Right lobe of liver (tissue), 6 donors: ENCODE data around the gene ARSD. TPM values are rescaled to one million over a fixed set of nuclear protein-coding genes. Genes with fewer than 3 reads are reported as not detected.
A peak's percentile ranks its signal among the peaks of the same experiment; 100 is the strongest.
"Not testable (repeated sequence)": the region's sequence is repeated elsewhere in the genome, so short reads cannot be mapped to it uniquely, and the experiment has no call there.

Source experiments
- ATAC-seq, 4 donors: fragments of 200-7000 bp; cut with Tn5 transposase; one replicate each; pipeline ENCODE4 v1.9.1; 2020; ENCODE audit warnings: mild to moderate bottlenecking in 4 of 4, moderate library complexity in 4 of 4
- DNase-seq, 3 donors: peaks; one replicate each; pipeline ENCODE4 v3.0.0-alpha.2; 2020
- H3K27ac ChIP-seq, 3 donors: fragments of 200-600 bp; one replicate each; pipeline ENCODE4 v1.8.0; 2022
- H3K27me3 ChIP-seq, 2 donors: fragments of 200-600 bp; one replicate each; pipeline ENCODE4 v1.8.0; 2022
- H3K36me3 ChIP-seq, 4 donors: fragments of 200-600 bp; sonication (generic) in 1 of 4; one replicate each; pipeline versions ENCODE4 v1.5.1 to v1.8.0; 2017 to 2022; ENCODE audit warnings: control low read depth in 1 of 4
- H3K4me1 ChIP-seq, 4 donors: fragments of 200-600 bp; sonication (generic) in 1 of 4; one replicate each; pipeline versions ENCODE4 v1.5.1 to v1.8.0; 2017 to 2022; ENCODE audit warnings: control low read depth in 1 of 4
- H3K4me3 ChIP-seq, 3 donors: fragments of 200-600 bp; one replicate each; pipeline ENCODE4 v1.8.0; 2022
- H3K9me3 ChIP-seq, 4 donors: fragments of 200-600 bp; sonication (generic) in 1 of 4; one replicate each; pipeline versions ENCODE4 v1.5.1 to v1.8.0; 2017 to 2022; ENCODE audit warnings: control low read depth in 1 of 4
- POLR2A ChIP-seq: fragments of 450-650 bp; IDR thresholded peaks from one replicate; pipeline ENCODE4 v1.6.1; 2017; ENCODE audit warnings: antibody characterized with exemption, mild to moderate bottlenecking
- WGBS: methylation state at CpG from one replicate; pipeline ENCODE4 v1.1.6; 2018; ENCODE audit warnings: low coverage, low lambda C conversion rate; ENCODE audit not compliant: insufficient coverage; ENCODE audit errors: missing lambda C conversion rate; 5-methylcytosine and 5-hydroxymethylcytosine counted together
- intact Hi-C, 2 donors: fragments of 100-400 bp; cut with DNase I; formaldehyde crosslinking; loops; one replicate each; pipeline versions ENCODE4 v1.11.2 to v1.14.1; 2022
- total RNA-seq, 6 experiments: library from RNA; depleted of rRNA in 2 of 6; stranded (reverse); fragments of >200 nt in 2 of 6; fragmentation: NEBNext Ultra II Directional in 3 of 6; extraction: Animal tissue kit (Norgen Biotek cat#: 25700) in 3 of 6; gene quantifications; one replicate each; pipeline versions ENCODE4 v1.1.0 to v1.2.4, GENCODE V29; 2016 to 2023
- TF ChIP-seq, protein P1 (sequence below), 4 donors: fragments of 200-600 bp in 3 of 4; fragments of 450-650 bp in 1 of 4; IDR thresholded peaks; one replicate each; pipeline versions ENCODE4 v1.5.1 to v1.8.0; 2016 to 2022; ENCODE audit warnings: antibody characterized with exemption in 4 of 4, mild to moderate bottlenecking in 2 of 4
- donor health status: DM: no; HTN: yes; CAD: no.
- donor health status: DM: no; HTN: no; CAD: no.
- donor health status: DM: no; HTN: no; CAD: no.
- donor health status: DM: no; HTN: yes; CAD: no.
- donor health status: DM: no; HTN: yes; CAD: no.

Gene ARSD
- total RNA-seq, 6 experiments from 2014 or later = 26.2 to 76.0 (median 34.2) TPM

DNA sequence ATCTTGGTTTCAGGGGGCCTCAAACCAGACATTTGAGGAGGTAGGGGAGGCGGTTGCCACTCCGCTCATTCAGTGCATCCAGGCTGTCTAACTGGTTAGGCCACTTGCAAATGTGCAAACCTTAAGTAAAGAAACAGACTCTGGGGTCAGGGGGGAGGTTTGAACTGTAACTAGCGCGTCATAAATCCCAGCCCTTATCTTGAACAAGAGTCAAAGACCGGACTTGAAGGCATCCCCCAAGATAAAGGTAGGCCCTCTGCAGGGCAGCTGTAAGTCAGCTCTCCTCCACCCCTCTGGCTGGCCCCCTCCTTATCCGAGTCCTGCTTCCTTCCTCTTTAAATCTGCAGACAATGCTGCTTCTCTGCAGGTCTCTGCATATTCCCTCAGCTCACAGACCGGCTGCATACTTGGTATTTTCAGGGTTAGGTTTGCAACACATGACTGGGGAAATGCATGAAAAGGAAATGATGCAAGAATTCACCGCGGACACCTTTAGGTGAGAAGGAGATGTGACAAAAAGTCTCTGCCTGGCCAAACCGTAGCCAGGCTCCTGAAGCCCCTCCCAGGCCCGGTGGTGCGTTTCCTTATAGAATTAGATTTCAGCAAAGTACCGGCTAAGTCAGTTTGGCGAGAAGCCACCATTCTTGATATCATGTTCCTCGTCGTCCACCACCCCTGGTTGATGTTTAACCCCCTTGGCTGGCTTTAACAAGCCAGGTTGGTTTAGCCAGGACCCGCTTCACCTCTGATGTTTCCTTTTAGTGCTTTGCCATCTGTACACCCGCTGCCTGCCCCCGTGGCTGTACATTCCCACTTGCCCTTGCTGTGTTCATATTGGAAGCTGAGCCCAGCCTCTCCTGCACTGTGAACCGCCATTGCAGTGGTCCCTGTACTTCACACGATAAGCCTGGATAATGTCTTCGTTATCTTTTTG lies 31.2 kb downstream of the ARSD start:
- peak overlapping the region; percentile 68 to 89 (median 71) for H3K27ac ChIP-seq
- TF ChIP-seq POLR2A = peak; percentile 58
- H3K9me3 ChIP-seq, H3K36me3 ChIP-seq, H3K27me3 ChIP-seq, intact Hi-C loops: not testable (repeated sequence)
- peak overlapping the region; percentile 8 to 32 (median 30) for H3K4me3 ChIP-seq
- peak; percentile 78 to 91 (median 86) for ATAC-seq
- H3K4me1 ChIP-seq = peaks cover 0 to 27% (median 7%) of the 10 kb centered on the region in 4 donors
- peak; percentile 67 to 89 (median 81) for DNase-seq
- 5% methylated on average over 13 of the region's 22 CpGs for WGBS

DNA sequence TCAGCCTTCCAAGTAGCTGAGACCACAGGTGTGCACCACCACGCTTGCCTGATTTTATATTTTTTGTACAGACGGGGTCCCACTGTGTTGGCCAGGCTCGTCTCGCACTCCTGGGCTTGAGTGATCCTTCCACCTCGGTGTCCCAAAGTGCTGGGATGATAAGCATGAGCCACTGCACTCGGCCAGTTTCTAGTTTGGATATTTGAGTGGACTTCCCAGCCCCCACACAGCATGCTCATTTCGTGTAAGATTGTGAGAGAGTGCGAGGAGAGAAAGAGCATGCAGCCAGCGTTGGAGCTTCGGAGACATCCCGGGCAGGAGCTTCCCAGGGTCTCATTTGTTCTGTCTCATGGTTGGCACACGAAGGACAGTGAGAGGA lies 31.8 kb downstream of the ARSD start:
- Histone ChIP-seq H3K4me3 (peak overlapping the region in 1 of 3 donors; percentile 30), H3K27me3 (no peaks in the 10 kb centered on the region), H3K4me1 (peaks cover 0 to 27% (median 7%) of the 10 kb centered on the region in 4 donors), H3K9me3 (no peaks in the 10 kb centered on the region), H3K36me3 (no peaks in the 10 kb centered on the region), H3K27ac (peak overlapping the region; percentile 61 to 89 (median 71))
- no peak for TF ChIP-seq POLR2A
- intact Hi-C loops = no loop called here
- ATAC-seq (peak; percentile 1 to 14 (median 6)), DNase-seq (peak in 1 of 3 donors; percentile 44)
- WGBS = 61% methylated on average over 12 of the region's 12 CpGs

DNA sequence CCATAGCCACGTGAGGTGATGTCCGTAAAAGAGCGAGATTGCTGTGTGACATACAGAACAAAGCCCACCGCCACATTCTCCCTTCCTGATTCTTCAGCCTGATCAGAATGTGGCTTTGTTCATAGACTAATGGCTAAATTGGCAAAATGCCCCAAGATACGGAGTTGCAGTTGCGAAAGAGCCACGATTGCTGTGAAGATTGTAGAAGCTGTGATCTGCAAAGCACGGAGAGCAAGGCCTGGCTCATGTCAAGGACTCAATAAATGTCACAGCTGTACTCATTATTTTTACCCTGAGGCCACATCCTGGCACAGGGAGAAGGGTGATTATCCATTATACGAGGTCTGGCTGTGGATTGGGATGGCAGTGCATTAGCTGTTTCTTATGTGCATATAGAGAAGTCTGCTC lies 34.2 kb downstream of the ARSD start:
- 43% methylated on average over 9 of the region's 9 CpGs for WGBS
- Histone ChIP-seq H3K4me3 (no peak overlapping the region), H3K4me1 (peaks cover 0 to 34% (median 7%) of the 10 kb centered on the region in 4 donors), H3K27ac (no peak overlapping the region), H3K9me3 (no peaks in the 10 kb centered on the region), H3K36me3 (no peaks in the 10 kb centered on the region), H3K27me3 (no peaks in the 10 kb centered on the region)
- ATAC-seq = no peak
- DNase-seq = no peak
- TF ChIP-seq POLR2A = no peak
- TF ChIP-seq, protein P1, sequence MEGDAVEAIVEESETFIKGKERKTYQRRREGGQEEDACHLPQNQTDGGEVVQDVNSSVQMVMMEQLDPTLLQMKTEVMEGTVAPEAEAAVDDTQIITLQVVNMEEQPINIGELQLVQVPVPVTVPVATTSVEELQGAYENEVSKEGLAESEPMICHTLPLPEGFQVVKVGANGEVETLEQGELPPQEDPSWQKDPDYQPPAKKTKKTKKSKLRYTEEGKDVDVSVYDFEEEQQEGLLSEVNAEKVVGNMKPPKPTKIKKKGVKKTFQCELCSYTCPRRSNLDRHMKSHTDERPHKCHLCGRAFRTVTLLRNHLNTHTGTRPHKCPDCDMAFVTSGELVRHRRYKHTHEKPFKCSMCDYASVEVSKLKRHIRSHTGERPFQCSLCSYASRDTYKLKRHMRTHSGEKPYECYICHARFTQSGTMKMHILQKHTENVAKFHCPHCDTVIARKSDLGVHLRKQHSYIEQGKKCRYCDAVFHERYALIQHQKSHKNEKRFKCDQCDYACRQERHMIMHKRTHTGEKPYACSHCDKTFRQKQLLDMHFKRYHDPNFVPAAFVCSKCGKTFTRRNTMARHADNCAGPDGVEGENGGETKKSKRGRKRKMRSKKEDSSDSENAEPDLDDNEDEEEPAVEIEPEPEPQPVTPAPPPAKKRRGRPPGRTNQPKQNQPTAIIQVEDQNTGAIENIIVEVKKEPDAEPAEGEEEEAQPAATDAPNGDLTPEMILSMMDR (IDR thresholded peaks at IDR 0.05) = no peak
- intact Hi-C loops = no loop called here

DNA sequence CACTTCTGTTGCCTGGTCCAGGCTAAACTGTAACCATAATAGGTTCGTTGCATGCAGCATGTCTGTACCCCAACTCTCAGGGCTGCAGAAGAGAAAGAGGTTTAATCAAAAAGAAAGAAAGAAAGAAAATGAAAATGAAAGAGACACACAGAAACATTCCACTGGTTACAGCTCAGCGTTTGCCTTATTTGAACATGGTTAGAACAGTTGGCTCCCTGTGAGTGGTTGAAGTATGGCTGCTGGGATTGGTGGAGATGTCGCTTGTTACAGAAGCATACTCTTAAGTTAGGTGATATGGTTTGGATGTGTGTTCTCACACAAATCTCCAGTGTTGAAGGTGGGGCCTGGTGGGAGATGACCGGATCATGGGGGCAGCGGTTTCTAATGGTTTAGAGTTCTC lies 36.3 kb downstream of the ARSD start:
- H3K36me3 ChIP-seq = no peaks in the 10 kb centered on the region
- H3K27ac ChIP-seq = no peak overlapping the region
- no peaks in the 10 kb centered on the region for H3K9me3 ChIP-seq
- H3K4me3 ChIP-seq = no peak overlapping the region
- intact Hi-C loops = no loop called here
- TF ChIP-seq, protein P1 (IDR thresholded peaks at IDR 0.05) = no peak
- no peak for TF ChIP-seq POLR2A
- DNase-seq (no peak), ATAC-seq (no peak)
- no peaks in the 10 kb centered on the region for H3K27me3 ChIP-seq
- H3K4me1 ChIP-seq = peaks cover 0 to 35% (median 5%) of the 10 kb centered on the region in 4 donors
- 73% methylated on average over 4 of the region's 5 CpGs for WGBS

DNA sequence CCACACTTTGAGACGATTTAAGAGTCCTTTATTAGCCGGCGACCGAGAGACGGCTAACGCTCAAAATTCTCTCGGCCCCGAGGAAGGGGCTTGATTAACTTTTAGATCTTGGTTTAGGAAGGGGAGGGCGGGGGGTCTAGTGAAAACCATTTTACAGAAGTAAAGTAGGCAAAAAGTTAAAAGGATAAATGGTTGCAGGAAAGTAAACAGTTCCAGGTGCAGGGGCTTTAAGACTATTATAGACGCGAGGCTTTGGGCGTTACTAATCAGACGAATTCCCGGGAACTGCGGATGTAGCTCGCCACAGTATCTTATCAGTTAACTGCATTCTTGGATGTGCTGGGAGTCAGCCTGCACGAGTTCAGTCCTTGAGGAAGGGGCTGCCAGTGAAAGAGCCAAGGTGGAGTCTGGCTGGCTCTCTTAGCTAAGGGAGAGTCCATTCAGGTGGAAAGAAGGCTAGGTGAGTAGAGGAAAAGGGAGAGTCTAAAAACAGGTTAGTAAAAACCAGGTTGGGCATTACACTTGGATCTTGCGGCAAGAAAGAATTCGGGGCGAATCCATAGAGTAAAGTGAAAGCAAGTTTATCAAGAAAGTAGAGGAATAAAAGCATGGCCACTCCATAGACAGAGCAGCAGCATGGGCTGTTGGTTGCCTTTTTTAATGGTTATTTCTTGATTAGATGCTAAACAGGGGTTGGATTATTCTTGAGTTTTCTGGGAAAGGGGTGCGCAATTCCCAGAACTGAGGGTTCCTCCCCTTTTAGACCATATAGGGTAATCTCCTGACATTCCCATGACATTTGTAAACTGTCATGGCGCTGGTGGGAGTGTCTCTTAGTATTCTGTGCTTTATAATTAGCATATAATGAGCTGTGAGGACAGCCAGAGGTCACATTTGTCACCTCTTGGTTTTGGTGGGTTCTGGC lies 38.3 kb downstream of the ARSD start:
- H3K9me3 ChIP-seq, DNase-seq, H3K4me3 ChIP-seq, H3K27me3 ChIP-seq, intact Hi-C loops, ATAC-seq, H3K36me3 ChIP-seq, H3K27ac ChIP-seq: not testable (repeated sequence)
- 55% methylated on average over 20 of the region's 22 CpGs for WGBS
- peaks cover 0 to 21% (median 0%) of the 10 kb centered on the region in 4 donors for H3K4me1 ChIP-seq
